WERI-Rb-1 (cell line): ENCODE measurements around the gene WSCD1.

Source experiments
- DNase-seq: peaks from one replicate; pipeline ENCODE4 v3.0.0-alpha.2; 2020
- H3K27ac ChIP-seq: fragments of 250-450 bp; sonication (Bioruptor Pico); 2 replicates; pipeline ENCODE4 v1.5.1; 2020; ENCODE audit warnings: mild to moderate bottlenecking, moderate library complexity
- H3K27me3 ChIP-seq: fragments of 250-450 bp; sonication (Bioruptor Pico); 2 replicates; pipeline ENCODE4 v1.5.1; 2021; ENCODE audit warnings: mild to moderate bottlenecking, low read depth, moderate library complexity; ENCODE audit not compliant: insufficient read depth, severe bottlenecking
- H3K36me3 ChIP-seq: fragments of 250-450 bp; sonication (Bioruptor Pico); 2 replicates; pipeline ENCODE4 v1.5.1; 2020; ENCODE audit warnings: mild to moderate bottlenecking, moderate library complexity
- H3K4me3 ChIP-seq: 2 replicates; pipeline ENCODE4 v1.5.1; 2011; ENCODE audit warnings: low read depth, mild to moderate bottlenecking, control low read depth, low read length
- H3K9me3 ChIP-seq: fragments of 250-450 bp; sonication (Bioruptor Pico); 2 replicates; pipeline ENCODE4 v1.5.1; 2021; ENCODE audit warnings: mild to moderate bottlenecking, moderate library complexity; ENCODE audit not compliant: severe bottlenecking
- TF ChIP-seq, protein P1 (sequence below): IDR thresholded peaks from 2 replicates; pipeline ENCODE4 v1.5.1; 2011; ENCODE audit warnings: low read depth, mild to moderate bottlenecking, control low read depth, inconsistent platforms, low read length

Gene WSCD1

GRCh38 chr17:6088141-6088540 lies 18.0 kb downstream of the WSCD1 start:
- TF ChIP-seq, protein P1, sequence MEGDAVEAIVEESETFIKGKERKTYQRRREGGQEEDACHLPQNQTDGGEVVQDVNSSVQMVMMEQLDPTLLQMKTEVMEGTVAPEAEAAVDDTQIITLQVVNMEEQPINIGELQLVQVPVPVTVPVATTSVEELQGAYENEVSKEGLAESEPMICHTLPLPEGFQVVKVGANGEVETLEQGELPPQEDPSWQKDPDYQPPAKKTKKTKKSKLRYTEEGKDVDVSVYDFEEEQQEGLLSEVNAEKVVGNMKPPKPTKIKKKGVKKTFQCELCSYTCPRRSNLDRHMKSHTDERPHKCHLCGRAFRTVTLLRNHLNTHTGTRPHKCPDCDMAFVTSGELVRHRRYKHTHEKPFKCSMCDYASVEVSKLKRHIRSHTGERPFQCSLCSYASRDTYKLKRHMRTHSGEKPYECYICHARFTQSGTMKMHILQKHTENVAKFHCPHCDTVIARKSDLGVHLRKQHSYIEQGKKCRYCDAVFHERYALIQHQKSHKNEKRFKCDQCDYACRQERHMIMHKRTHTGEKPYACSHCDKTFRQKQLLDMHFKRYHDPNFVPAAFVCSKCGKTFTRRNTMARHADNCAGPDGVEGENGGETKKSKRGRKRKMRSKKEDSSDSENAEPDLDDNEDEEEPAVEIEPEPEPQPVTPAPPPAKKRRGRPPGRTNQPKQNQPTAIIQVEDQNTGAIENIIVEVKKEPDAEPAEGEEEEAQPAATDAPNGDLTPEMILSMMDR = no peak
- H3K9me3 ChIP-seq = no peaks in the 10 kb centered on the region
- H3K27me3 ChIP-seq = no peaks in the 10 kb centered on the region
- H3K4me3 ChIP-seq = no peak overlapping the region
- H3K27ac ChIP-seq = peak overlapping the region; percentile 18; the same call in 1 of the 2 replicates
- peaks cover 94% of the 10 kb centered on the region for H3K36me3 ChIP-seq
- no peak for DNase-seq

DNA sequence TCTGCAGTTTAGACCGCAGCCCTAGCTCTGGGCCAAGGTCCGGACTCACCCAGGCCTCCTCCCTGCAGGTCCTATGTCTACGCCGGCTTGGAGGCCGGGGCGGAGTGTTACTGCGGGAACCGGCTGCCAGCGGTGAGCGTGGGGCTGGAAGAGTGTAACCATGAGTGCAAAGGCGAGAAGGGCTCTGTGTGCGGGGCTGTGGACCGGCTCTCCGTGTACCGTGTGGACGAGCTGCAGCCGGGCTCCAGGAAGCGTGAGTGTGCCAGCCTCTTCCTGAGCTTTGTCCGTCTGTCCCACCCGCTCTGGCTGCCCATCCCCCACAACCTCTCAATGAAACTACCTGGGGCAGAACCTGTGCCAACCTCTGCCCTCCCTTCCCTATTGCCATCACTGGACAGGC lies 20.1 kb downstream of the WSCD1 start:
- Histone ChIP-seq H3K36me3 (peaks cover 94% of the 10 kb centered on the region), H3K27me3 (no peaks in the 10 kb centered on the region), H3K9me3 (no peaks in the 10 kb centered on the region), H3K4me3 (no peak overlapping the region), H3K27ac (peak overlapping the region; percentile 87)
- no peak for DNase-seq
- TF ChIP-seq, protein P1 = no peak

- H3K36me3 ChIP-seq = peaks cover 96% of the 10 kb centered on the region
- no peaks in the 10 kb centered on the region for H3K27me3 ChIP-seq
- DNase-seq = peak; percentile 89
- TF ChIP-seq, protein P1 = no peak
- H3K9me3 ChIP-seq = no peaks in the 10 kb centered on the region
- no peak overlapping the region for H3K4me3 ChIP-seq
- H3K27ac ChIP-seq = peak overlapping the region; percentile 87
Observed at GRCh38 chr17:6092182-6092902, 22.2 kb downstream of the WSCD1 start.

GRCh38 chr17:6092903-6093468 lies 22.8 kb downstream of the WSCD1 start:
- peak overlapping the region; percentile 87 for H3K27ac ChIP-seq
- TF ChIP-seq, protein P1 = no peak
- peaks cover 94% of the 10 kb centered on the region for H3K36me3 ChIP-seq
- no peaks in the 10 kb centered on the region for H3K9me3 ChIP-seq
- H3K4me3 ChIP-seq = no peak overlapping the region
- no peak for DNase-seq
- no peaks in the 10 kb centered on the region for H3K27me3 ChIP-seq

DNA sequence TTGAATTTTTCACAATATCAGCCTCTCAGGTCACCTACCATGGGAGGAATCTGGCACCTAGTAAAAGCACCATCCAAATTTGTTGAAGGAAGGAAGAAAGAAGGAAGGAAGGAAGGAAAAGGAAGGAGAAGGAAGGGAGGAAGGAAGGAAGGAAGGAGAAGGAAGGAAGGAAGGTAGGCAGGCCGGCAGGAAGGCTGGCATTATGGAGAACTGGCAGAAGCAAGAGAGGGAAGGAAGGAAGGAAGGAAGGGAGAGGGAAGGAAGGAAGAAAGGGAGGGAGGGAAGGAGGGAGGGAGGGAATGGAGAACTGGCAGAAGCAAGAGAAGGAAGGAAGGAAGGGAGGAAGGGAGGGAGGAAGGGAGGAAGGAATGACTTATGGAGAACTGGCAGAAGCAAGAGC lies 24.3 kb downstream of the WSCD1 start:
- peak overlapping the region; percentile 87 for H3K27ac ChIP-seq
- no peaks in the 10 kb centered on the region for H3K27me3 ChIP-seq
- DNase-seq = no peak
- H3K36me3 ChIP-seq = peaks cover 93% of the 10 kb centered on the region
- TF ChIP-seq, protein P1 = no peak
- H3K9me3 ChIP-seq = no peaks in the 10 kb centered on the region
- no peak overlapping the region for H3K4me3 ChIP-seq
